ENCODE results near the gene CA4.
A peak's percentile ranks its signal among the peaks of the same experiment; 100 is the strongest.

Gene CA4

DNA sequence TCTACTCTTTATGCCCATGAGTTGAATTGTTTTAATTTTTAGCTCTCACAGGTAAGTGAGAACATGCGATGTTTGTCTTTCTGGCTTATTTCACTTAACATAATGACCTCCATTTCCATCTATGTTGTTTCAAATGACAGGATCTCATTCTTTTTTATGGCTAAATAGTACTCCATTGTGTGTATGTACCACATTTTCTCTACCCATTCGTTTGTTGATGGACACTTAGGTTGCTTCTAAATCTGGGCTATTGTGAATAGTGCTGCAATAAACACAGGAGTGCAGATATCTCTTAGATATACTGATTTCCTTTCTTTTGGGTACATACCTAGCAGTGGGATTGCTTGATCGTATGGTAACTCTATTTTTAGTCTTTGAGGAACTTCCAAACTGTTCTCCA lies 19.3 kb upstream of the CA4 start:
- no peak for DNase-seq (ENCODE audit: low spot score)

DNA sequence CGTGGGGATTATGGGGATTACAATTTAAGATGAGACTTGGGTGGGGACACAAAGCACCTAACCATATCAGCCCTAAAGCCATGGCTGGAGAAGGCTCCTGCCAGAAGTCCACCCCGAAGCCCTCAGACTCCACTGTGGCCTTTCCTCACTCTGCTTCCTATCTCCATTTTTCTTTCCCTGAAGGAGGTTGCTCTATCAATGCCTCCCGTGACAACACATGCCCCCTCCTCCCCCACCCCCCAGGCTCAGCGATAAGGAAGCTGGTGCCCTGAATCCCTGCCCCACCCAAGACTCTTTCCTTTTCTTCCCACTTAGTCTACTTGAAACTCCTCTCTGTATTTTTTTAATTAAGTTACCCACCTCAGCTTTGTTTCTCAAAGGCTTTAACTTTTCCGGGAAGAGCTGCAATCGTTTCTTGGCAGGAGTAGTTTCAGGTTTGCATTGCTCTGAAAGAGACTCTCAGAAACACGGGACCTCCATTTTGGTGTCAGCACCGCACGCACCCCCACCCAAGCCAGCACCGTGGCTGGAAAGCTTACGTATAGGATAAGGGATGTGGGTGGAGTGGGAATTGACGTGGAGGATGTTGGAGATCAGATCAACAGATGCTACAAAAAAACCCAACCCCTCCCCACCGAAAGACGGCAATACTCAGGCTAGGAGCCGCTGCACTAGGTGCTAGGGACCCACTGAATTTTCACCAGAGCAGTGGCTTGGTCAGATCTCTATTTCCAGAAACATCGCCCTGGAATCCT lies 15.2 kb upstream of the CA4 start:
- DNase-seq (ENCODE audit: low spot score), result peak; percentile 12

- DNase-seq (ENCODE audit: low spot score), result peak; percentile 78
Measured at GRCh38 chr17:60135151-60135950, 14.4 kb upstream of the CA4 start.

GRCh38 chr17:60135951-60136666 lies 13.7 kb upstream of the CA4 start:
- DNase-seq (ENCODE audit: low spot score), result no peak

GRCh38 chr17:60137731-60138130 lies 12.0 kb upstream of the CA4 start:
- DNase-seq (ENCODE audit: low spot score), result no peak

GRCh38 chr17:60138769-60139437 lies 10.9 kb upstream of the CA4 start:
- DNase-seq (ENCODE audit: low spot score), result no peak

- no peak for DNase-seq (ENCODE audit: low spot score)
Measured at GRCh38 chr17:60139438-60140285, 10.1 kb upstream of the CA4 start.

- DNase-seq (ENCODE audit: low spot score), result no peak
Measured at GRCh38 chr17:60141111-60142018, 8.4 kb upstream of the CA4 start.

- peak; percentile 89 for DNase-seq (ENCODE audit: low spot score)
Measured at GRCh38 chr17:60142872-60143499, 6.8 kb upstream of the CA4 start.

DNA sequence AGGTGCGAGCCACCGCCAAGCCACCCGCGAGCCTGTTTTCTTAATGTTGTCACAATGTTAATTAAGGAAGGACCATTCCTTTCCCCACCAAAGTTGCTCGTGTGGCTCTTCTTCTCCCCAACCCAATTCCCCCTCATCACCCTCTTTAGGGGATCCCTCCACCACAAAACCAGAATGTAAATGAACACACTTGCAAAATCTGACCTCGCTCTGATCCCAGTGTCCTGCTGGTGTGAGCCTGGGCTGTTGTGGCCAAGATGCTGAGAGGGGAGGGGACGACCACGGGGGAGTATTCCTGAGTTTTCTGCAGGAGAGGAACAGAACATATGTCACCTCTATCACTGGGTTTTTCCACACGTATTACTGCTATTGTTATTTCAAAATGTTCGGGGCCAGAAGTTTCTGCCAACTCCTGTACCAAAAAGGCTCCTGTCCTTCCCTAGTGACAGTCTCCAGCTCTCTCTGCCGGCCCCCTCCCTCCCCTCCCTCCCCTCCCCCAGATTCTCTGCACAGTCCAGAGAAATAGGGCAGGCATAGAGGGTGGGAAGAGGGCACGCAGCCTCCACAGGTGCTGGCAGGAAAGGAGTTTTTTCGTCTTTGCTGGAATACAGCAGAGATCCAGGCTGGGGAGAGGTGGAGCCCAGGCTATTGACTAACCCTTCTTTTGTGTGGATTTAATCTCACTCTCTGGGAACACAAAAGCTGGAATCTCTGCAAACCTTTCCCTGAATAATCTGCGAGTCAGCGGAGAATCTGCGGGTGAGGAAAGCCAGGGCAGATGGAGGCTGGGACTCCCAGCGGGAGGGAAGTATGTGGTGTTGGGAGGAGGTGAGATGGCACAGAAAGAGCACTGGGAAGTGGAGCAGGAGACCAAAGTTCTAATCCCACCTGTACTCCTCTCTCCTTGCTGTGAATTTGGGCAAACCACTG lies 4.5 kb upstream of the CA4 start:
- DNase-seq (ENCODE audit: low spot score), result no peak

DNA sequence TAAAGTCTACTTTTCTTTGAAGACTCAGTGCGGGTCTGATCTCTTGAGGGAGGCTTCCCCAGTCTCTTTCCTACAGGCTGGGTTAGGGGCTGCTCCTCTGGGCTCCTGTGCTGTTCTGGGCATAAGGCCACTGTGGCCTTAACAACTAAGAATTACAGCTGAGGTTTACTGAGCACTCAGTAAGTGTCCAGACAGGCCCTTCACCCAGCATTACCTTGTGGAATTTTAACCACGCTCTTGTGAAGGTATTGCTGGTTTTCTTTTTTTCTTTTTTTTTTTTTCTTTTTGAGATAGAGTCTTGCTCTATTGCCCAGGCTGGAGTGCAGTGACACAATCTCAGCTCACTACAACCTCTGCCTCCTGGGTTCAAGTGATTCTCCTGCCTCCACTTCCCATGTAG lies 3.6 kb upstream of the CA4 start:
- DNase-seq (ENCODE audit: low spot score), result no peak

DNA sequence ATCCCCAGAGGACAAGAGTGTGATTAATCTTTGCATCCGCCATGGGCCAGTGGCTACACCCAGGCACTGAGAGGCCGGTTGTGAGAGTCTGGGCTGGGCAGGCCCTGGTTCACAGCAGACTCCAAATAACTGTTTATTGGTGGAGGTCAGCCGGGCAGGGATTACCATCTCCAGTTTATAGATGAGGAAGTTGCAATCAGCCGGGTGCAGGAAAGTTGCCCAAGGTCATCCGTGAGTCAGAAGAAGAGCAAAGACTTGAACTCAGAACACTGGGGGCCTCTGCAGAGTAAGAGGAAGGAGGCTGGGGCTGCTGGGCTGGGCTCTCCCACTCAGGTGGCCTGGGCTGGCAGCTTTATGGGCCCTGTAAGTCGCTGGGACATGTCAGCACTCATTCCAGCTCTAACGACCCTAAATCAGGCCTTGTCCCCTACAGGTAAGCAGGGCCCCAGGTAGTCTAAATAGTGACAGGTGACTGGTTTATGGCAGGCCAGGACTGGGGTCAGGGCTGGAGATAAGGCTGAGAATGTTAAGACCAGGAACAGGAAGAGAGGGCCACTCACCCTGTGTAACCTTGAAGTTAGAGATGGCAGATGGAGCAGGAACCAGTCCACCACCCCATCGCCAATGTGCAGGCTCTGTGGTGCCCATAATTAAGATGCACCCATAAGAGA lies 2.1 kb upstream of the CA4 start:
- DNase-seq (ENCODE audit: low spot score), result no peak

- no peak for DNase-seq (ENCODE audit: low spot score)
Measured at GRCh38 chr17:60148373-60148772, 1.4 kb upstream of the CA4 start.

DNA sequence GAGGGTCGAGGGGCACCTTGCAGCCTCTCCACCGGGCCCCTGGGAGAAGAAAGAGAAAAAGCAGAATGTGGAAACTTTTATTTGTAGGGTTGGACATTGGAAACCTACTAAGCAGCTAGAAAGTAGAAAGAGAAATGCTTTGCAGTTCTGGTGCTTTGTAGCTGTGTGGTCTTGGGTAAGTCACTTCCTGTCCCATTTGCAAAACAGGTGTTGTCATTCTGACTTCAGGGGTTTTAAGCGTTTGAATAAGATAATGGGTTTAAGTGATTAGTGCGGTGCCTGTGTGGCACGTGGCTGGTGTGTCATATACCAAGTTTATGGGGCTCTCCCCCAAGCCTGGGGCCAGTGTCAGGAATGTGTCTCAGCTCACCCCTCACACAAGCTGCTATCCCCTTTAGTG lies 1.6 kb downstream of the CA4 start:
- DNase-seq (ENCODE audit: low spot score), result no peak

- no peak for DNase-seq (ENCODE audit: low spot score)
Measured at GRCh38 chr17:60153606-60154390, 4.0 kb downstream of the CA4 start.

- DNase-seq (ENCODE audit: low spot score), result no peak
Measured at GRCh38 chr17:60154616-60155426, 5.0 kb downstream of the CA4 start.

All from SW480 (cell line).